ENCODE measurements around the gene NPBWR2. TPM values are rescaled to one million over a fixed set of nuclear protein-coding genes. Genes with fewer than 3 reads are reported as not detected.

NPBWR2 gene
- total and polyA plus RNA-seq, 9 of the 15 experiments (the other 6 are each of a cell fraction or from before 2014, with no cell fraction given), result not detected

GRCh38 chr20:64130271-64130670 lies 22.9 kb upstream of the NPBWR2 start:
- ATAC-seq (no peak), DNase-seq (ENCODE audit: extremely low read depth in 1 of 4, low spot score in 3 of 4) (no peak), FAIRE-seq (no peak)
- Histone ChIP-seq H3K27ac (ENCODE audit: extremely low read depth, low read depth, low read length) (no peak overlapping the region), H3K9ac (ENCODE audit: insufficient read depth in 1 of 2, low read depth in 2 of 2, low read length in 2 of 2) (no peak overlapping the region), H3K9me1 (ENCODE audit: control insufficient read depth, insufficient read depth, low read length) (no peaks in the 10 kb centered on the region), H3K4me2 (ENCODE audit: insufficient read depth, low read length) (no peak overlapping the region), H4K20me1 (replicated peaks; ENCODE audit: control insufficient read depth, insufficient read depth, low read length) (no peaks in the 10 kb centered on the region), H2AFZ (ENCODE audit: low read depth, low read length) (no peak overlapping the region), H3K4me1 (replicated peaks in 1 of 2; ENCODE audit: control insufficient read depth in 2 of 2, insufficient read depth in 2 of 2, low read length in 2 of 2) (no peaks in the 10 kb centered on the region; a peak in 1 of 5 replicates), H3K36me3 (ENCODE audit: control insufficient read depth, insufficient read depth, low read length) (no peaks in the 10 kb centered on the region), H3K4me3 (no peak overlapping the region), H3K9me3 (replicated peaks; ENCODE audit: control insufficient read depth, insufficient read depth, low read depth, low read length) (no peaks in the 10 kb centered on the region), H3K27me3 (ENCODE audit: control insufficient read depth in 2 of 2, insufficient read depth in 2 of 2, low read length in 2 of 2) (peaks cover 0 to 14% of the 10 kb centered on the region in 2 experiments; a peak in 3 of 5 replicates), H3K79me2 (ENCODE audit: control insufficient read depth, insufficient read depth, low read length) (no peaks in the 10 kb centered on the region)
- intact Hi-C loops (cut with micrococcal nuclease), result no loop called here
- POLR2A ChIA-PET, result no interaction called here
- BruUV-seq (replicated peaks), result no TSS peak
- in situ Hi-C loops (cut with MboI), result no loop called here
- WGBS (ENCODE audit: insufficient coverage, low coverage, missing lambda C conversion rate), result 0% methylated on average over 5 of the region's 5 CpGs
- TF ChIP-seq ZNF592 (IDR thresholded peaks at IDR 0.05) (no peak), POLR2B (IDR thresholded peaks at IDR 0.05; ENCODE audit: low read depth, partially characterized antibody) (no peak), TCFL5 (CRISPR knock-in tag; conservative IDR thresholded peaks at IDR 0.05) (no peak), SOX6 (IDR thresholded peaks at IDR 0.05) (no peak)
- CTCF ChIA-PET (ENCODE audit: low intra/inter-chr PET ratio), result no interaction called here
